Motor neuron (in vitro differentiated cells): Measurements from ENCODE around the gene MYH8. TPM values are rescaled to one million over a fixed set of nuclear protein-coding genes. Genes with fewer than 3 reads are reported as not detected.

ENCODE experiments used
- ATAC-seq, 8 experiments: fragments of 200-7000 bp; cut with Tn5 transposase; replicated peaks in 6 of 8; 2 replicates each; pipeline ENCODE4 v1.8.0; 2021; ENCODE audit warnings: mild to moderate bottlenecking in 8 of 8, moderate library complexity in 8 of 8
- H3K27ac ChIP-seq, 2 donors: fragments of 250-450 bp; sonication (Bioruptor Pico); 2 replicates each; pipeline ENCODE4 v1.9.0; 2021; ENCODE audit warnings: antibody characterized with exemption in 2 of 2, mild to moderate bottlenecking in 2 of 2, moderate library complexity in 1 of 2
- H3K4me1 ChIP-seq, 2 donors: fragments of 250-450 bp; sonication (Bioruptor Pico); replicated peaks in 1 of 2; 2 replicates each; pipeline ENCODE4 v1.6.1; 2021; ENCODE audit warnings: antibody characterized with exemption in 2 of 2, mild to moderate bottlenecking in 2 of 2, moderate library complexity in 1 of 2
- H3K4me3 ChIP-seq, 5 donors: fragments of 250-450 bp; sonication (Bioruptor Pico); 2 replicates each; pipeline ENCODE4 v1.9.0; 2021; ENCODE audit warnings: antibody characterized with exemption in 5 of 5, mild to moderate bottlenecking in 5 of 5, moderate library complexity in 4 of 5
- WGBS, 10 experiments: fragments of 450-650 bp; shearing (Covaris generic); methylation state at CpG; one replicate each; pipeline ENCODE4 v1.0.0; 2022; 5-methylcytosine and 5-hydroxymethylcytosine counted together
- in situ Hi-C, 9 experiments: fragments of 400-800 bp; cut with MboI; loops; one replicate each; pipeline ENCODE4 v1.15.0; 2021; ENCODE audit warnings: low sequenced_read_pairs in 9 of 9, low pct_unique_long_range_greater_than_20kb in 2 of 9; ENCODE audit not compliant: unreplicated experiment in 9 of 9
- total RNA-seq, 8 experiments: library from RNA; unstranded; fragments of 300-600 nt; gene quantifications; 2 replicates each; pipeline versions ENCODE4 v1.2.3 to v1.2.4, GENCODE V29; 2022

MYH8 gene
- total RNA-seq, 8 experiments from 2014 or later, result under 0.01 to 0.19 (median 0.17) TPM; not detected in 5

DNA sequence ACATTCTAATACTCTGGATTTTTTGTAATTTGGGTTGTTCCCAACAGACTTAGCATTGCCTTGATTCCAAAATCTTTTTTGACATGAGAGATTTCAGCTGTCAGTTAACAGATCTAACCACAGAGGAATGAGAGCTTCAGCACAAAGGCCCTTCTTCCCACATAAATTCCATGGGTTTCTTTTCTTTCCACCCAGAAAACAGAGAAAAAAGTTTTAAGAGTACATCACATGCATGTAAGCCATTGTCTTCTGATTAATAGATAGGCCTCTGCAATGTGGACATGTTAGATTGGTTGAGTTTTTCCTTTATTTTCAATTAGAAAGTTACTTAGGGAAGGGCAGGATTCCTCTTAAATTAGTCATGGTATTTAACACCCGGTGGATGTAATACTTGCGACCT is 939 bp downstream of the MYH8 start:
- ATAC-seq, result no peak
- in situ Hi-C loops, result loop anchor here in 1 of 9 experiments (25.0 kb wide), 1 partner anchor 91 kb away; the partner anchor contains the start of gene MYH1
- no peak overlapping the region for H3K4me3 ChIP-seq
- no peaks in the 10 kb centered on the region for H3K4me1 ChIP-seq
- WGBS, 10 experiments, result 33 to 100% (median 79%) methylated on average over 1 to 2 of the region's 2 CpGs; no CpG with 5 or more reads in 2 of the 10 experiments
- H3K27ac ChIP-seq, result no peak overlapping the region

DNA sequence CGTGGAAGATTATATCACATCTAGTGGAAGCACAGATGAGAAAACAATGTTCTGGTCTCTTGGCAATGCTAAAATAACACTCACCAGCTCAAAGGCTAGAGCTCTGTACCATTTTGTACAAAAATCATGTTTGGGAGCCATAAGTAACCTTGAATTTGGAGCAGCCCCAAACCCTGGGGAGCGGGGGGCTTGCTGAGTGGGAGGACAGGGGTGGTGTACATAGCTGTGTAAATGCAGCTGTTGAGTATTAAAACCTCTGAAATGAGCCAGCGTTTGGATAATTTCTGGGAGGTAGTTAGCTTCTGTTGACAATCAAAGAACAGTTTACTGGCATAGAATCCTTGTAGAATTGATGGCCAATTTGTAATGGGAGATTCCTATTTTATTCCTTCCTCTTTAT is 4.3 kb downstream of the MYH8 start:
- Histone ChIP-seq H3K27ac (no peak overlapping the region), H3K4me3 (no peak overlapping the region), H3K4me1 (no peaks in the 10 kb centered on the region)
- in situ Hi-C loops, result loop anchor here in 1 of 9 experiments (25.0 kb wide), 1 partner anchor 95 kb away; the partner anchor contains the start of gene MYH1
- ATAC-seq, result no peak
- 3 to 100% (median 73%) methylated on average over 1 to 3 of the region's 3 CpGs; no CpG with 5 or more reads in 1 of the 10 experiments for WGBS, 10 experiments

DNA sequence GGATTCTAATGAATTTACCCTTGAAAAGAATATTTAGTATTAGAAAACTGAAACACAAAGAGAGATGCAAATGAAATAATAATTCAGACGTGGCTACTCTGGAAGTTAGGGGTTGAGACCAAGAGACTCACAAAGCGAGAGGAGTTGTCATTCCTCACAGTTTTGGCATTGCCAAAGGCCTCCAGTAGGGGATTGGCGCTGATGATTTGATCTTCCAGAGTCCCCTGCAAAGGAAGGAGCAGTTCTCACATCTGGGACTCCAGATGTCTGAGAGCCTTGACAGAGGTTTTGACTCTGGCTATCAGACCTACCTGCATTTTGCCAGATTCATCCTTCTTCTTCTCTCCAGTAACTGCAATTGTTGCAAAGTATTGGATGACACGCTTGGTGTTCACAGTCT is 6.6 kb downstream of the MYH8 start:
- H3K27ac ChIP-seq, result no peak overlapping the region
- no peaks in the 10 kb centered on the region for H3K4me1 ChIP-seq
- in situ Hi-C loops, result loop anchor here in 1 of 9 experiments (25.0 kb wide), 1 partner anchor 97 kb away; the partner anchor contains the start of gene MYH1
- no peak overlapping the region for H3K4me3 ChIP-seq
- no peak for ATAC-seq
- 20 to 100% (median 84%) methylated on average over 1 to 2 of the region's 4 CpGs; no CpG with 5 or more reads in 2 of the 10 experiments for WGBS, 10 experiments

DNA sequence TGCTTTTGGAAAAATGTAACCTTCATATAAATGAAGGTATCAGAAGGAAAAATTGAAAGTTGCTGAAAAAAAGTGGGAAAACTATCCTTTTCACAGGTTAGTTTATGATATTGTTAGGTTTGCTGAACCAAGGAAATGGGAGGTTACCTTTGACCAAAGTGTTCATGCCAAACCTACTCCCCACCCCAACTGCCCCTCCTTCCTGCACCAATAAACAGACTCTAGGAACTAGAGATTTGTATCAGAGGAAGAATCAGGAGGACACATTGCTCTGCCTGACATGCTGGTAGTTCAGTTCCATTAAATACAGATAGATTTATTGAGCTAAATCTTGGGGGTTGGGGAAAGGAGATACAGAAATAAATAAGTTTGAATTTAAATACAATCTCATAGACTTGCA is 18.2 kb downstream of the MYH8 start:
- in situ Hi-C loops, result loop anchor here in 1 of 9 experiments (25.0 kb wide), 1 partner anchor 109 kb away; the partner anchor contains the start of gene MYH1
- Histone ChIP-seq H3K4me1 (no peaks in the 10 kb centered on the region), H3K4me3 (no peak overlapping the region), H3K27ac (no peak overlapping the region)
- ATAC-seq, result no peak

DNA sequence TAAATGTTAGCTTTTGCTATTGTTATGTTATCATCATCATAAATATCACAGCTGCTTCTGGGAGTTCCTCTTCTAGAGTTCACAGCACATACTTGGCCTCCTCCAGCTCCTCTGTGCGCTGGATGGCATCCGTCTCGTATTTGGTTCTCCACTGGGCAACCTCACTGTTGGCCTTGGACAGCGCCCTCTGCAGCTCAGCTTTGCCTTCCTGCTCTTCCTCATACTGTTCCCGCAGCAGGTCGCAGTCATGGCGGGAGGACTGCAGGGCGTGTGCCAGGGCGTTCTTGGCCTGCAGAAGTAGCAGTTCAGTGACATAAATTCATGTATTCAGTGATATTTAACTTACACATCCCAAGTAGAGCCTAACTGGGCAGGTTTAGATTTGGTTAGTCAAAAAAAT is 23.4 kb downstream of the MYH8 start:
- no peak overlapping the region for H3K4me3 ChIP-seq
- in situ Hi-C loops, result no loop called here
- H3K27ac ChIP-seq, result no peak overlapping the region
- ATAC-seq, result no peak
- 54 to 100% (median 90%) methylated on average over 1 to 6 of the region's 9 CpGs; no CpG with 5 or more reads in 3 of the 10 experiments for WGBS, 10 experiments
- no peaks in the 10 kb centered on the region for H3K4me1 ChIP-seq

DNA sequence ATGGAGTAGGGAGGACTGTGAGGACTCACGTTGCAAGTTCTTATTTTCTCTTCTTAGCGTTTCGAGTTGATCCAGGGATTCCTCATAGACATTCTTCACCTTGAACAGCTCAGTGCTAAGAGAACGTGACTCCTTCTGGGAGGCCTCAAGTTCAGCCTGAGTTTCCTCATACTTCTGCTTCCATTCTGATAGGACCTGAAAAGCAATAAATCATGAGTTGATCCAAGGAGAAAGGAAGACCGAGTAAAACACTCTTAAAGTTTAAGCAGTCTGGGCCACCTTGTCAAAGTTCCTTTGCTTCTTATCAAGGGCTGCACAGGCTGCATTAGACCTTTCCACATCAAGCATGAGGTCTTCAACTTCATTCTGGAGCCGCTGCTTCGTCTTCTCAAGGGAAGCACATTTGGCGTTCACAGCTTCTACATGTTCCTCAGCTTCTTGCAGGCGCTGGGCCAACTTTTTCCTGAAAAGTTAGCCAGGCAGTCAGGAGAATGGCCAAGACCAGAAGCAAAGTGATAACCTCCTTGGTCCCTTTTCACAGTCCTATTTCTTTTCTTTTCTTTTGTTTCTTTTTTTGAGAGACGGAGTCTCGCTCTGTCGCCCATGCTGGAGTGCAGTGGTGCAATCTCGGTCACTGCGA is 25.1 kb downstream of the MYH8 start:
- H3K4me3 ChIP-seq, result no peak overlapping the region
- H3K27ac ChIP-seq, result no peak overlapping the region
- in situ Hi-C loops, result no loop called here
- ATAC-seq, result no peak
- H3K4me1 ChIP-seq, result no peaks in the 10 kb centered on the region
- WGBS, 10 experiments, result 44 to 97% (median 87%) methylated on average over 1 to 13 of the region's 14 CpGs; no CpG with 5 or more reads in 2 of the 10 experiments

DNA sequence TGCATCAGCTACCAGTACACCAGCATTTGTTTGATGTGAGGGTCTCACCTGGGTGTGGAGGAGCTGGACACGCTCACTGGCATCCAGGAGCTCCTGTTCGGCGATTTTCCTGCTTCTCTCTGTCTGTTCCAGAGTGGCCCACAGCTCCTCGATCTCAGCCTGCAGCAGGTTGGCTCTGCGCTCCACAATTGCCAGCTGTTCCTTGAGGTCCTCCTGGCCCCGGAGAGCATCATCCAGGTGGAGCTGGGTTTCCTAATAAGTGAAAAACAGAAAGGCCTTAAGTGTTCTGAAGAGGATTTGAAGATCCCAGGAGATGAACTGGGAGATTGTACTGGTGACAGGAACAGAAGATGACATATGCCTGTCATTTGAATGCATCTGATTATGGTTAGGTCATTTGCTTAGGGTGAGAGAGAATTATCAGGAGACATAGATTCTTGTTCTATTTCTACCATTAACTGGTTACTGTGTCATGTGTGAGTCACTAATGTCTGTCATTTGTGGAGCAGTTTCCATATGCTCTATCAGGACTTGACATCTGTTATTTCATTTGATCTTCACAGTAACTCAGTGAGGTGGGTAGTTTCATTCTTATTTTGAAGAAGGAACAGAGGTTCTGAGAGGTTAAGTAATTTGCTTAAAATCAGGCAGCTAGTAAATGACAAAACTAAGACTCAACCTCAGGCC is 27.4 kb downstream of the MYH8 start:
- ATAC-seq, result no peak
- WGBS, 10 experiments, result 5 to 90% (median 69%) methylated on average over 2 to 5 of the region's 6 CpGs; no CpG with 5 or more reads in 3 of the 10 experiments
- in situ Hi-C loops, result no loop called here
- no peak overlapping the region for H3K4me3 ChIP-seq
- no peaks in the 10 kb centered on the region for H3K4me1 ChIP-seq
- no peak overlapping the region for H3K27ac ChIP-seq

DNA sequence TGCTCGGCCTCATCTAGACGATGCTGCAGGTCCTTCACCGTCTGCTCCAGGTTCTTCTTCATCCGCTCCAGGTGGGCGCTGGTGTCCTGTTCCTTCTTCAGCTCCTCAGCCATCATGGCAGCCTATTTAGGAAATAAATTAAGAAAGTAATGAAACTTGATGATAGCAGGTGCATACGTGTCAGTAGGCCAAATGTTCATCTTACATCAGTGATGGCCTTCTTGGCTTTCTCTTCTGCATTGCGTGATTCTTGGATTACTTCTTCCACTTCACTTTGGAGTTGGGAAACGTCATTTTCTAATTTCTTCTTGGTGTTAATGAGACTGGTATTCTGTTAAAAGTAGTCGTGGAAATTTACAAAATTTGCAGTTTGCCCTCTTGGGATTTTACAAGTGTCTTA is 28.9 kb downstream of the MYH8 start:
- no peak overlapping the region for H3K4me3 ChIP-seq
- H3K4me1 ChIP-seq, result no peaks in the 10 kb centered on the region
- no peak overlapping the region for H3K27ac ChIP-seq
- in situ Hi-C loops, result no loop called here
- ATAC-seq, result no peak
- WGBS, 10 experiments, result 0 to 90% (median 60%) methylated on average over 1 to 8 of the region's 9 CpGs

DNA sequence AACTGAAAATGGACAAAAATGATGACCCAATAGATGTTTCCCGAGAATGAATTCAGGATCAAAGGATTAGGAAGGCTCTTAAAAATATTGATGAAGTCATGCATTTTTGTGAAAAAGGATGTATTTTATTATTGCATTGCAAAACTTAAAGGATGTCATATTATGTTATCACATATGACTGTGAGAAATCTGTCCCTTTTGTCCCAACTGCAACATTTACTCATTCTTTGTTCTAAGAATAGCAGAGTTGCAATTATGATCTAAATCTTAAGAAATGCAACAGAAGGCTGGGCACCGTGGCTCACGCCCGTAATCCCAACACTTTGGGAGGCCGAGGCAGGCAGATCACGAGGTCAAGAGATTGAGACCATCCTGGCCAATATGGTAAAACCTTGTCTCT is 35.9 kb downstream of the MYH8 start:
- H3K27ac ChIP-seq, result no peak overlapping the region
- WGBS, 10 experiments, result 13 to 92% (median 65%) methylated on average over 1 to 6 of the region's 6 CpGs
- in situ Hi-C loops, result no loop called here
- no peak overlapping the region for H3K4me3 ChIP-seq
- H3K4me1 ChIP-seq, result no peaks in the 10 kb centered on the region
- ATAC-seq, result no peak

DNA sequence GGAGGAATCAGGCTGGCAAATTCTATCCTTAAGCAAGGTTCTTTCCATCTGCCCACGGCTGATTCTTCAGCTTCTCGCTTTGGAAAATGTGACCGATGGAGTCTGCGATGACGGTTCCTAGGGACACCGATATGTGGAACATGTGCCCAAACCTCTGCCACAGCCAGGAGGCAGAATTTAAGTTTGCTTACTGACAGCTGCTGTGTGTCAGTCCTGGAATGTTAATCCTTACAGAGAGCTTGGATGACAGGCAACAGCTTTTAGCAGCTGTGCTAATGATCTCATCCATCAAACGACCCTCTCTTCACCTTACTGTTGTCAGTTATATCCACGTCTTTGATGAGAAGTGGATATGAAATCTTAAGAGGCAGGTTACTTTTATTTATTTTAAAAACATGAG is 37.6 kb downstream of the MYH8 start:
- ATAC-seq, result peak in 3 of 8 experiments; percentile 29 to 69 (median 57)
- WGBS, 10 experiments, result 0 to 87% (median 19%) methylated on average over 1 to 8 of the region's 8 CpGs; no CpG with 5 or more reads in 1 of the 10 experiments
- H3K27ac ChIP-seq, result no peak overlapping the region
- in situ Hi-C loops, result no loop called here
- H3K4me1 ChIP-seq, result no peaks in the 10 kb centered on the region
- H3K4me3 ChIP-seq, result no peak overlapping the region

DNA sequence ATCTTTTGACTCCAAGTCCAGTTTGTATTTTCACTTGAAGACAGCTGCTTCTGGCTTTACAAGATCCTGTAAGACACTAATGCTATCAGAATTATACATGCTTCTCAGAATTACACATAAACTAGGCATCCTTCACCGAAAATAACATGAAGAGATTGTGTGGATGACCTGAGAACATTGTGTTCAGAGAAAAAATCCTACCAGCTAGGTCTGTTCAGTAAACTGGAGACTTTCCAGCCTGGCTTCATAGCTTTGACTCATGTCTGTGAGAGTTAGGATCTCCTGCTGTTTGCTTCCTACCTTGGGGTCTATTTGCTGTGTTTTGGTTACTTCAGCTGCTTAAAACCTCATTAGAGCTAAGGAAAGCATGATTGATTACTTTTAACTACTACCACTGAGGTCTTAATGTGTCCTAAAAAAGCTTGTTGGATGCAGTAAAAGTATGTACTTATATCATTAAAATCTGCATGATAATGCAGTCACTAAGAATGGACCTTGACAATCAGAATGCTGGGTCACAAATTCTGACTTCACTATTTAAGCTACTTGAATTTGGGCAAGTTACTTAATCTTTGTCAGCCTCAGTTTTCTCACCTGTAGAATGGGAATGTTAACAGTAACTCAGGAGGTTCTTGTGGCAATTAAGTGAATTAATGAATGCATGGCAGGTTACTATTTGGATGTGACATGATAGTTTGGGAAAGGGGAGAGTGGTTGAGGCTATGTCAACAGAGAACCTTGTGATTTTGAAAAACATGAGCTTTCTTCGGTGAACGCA is 40.9 kb downstream of the MYH8 start:
- no peak overlapping the region for H3K27ac ChIP-seq
- in situ Hi-C loops, result no loop called here
- no peak overlapping the region for H3K4me3 ChIP-seq
- WGBS, 10 experiments, result 47 to 100% (median 67%) methylated on average over 3 of the region's 3 CpGs; no CpG with 5 or more reads in 2 of the 10 experiments
- no peak for ATAC-seq
- H3K4me1 ChIP-seq, result no peaks in the 10 kb centered on the region

DNA sequence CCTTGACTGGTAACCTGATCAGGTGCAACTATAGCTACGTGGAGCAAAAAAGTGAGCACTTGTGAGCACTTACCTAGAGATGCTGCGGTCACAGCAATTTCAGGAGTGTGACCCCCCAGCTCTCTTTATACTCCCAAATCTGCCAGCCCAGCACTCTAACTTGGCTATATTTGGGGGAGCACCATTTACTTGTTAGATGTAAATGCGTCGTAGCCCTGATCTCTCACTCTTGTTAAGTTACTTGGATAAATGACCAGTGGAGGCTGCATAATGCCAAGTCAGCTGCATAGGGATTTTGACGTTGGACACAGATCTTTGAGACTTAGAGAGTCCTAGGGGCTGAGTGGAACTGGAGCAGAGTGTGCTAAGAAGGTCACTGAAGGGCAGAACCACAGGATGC is 48.8 kb downstream of the MYH8 start, which contains the start of gene MYH13:
TSS of gene MYH13 (minus strand) at position 101 of the 400 bp plus-strand sequence. CDS start 8,476 bp downstream, outside the sequence.
- Histone ChIP-seq H3K27ac (no peak within 1 kb of the TSS), H3K4me1 (no peaks in the 10 kb centered on the region), H3K4me3 (no peak within 1 kb of the TSS)
- no peak for ATAC-seq
- in situ Hi-C loops, result no loop called here
- WGBS, 10 experiments, result 0 to 100% (median 71%) methylated on average over 1 to 5 of the region's 5 CpGs; no CpG with 5 or more reads in 1 of the 10 experiments
